Stimulated activated CD4-positive, alpha-beta T cell treated with anti-CD3 and anti-CD28 coated beads, TNF-alpha, amount 100 ng/mL, for 4 hours (primary cell): Measurements from ENCODE around the gene AKAP14.
"Not testable (repeated sequence)": the region's sequence is repeated elsewhere in the genome, so short reads cannot be mapped to it uniquely, and the experiment has no call there.

ENCODE experiments used
- DNase-seq, 3 experiments: peaks; one replicate each; pipeline ENCODE4 v3.0.0-alpha.2; 2020; ENCODE audit warnings: low read depth in 3 of 3

The AKAP14 gene

DNA sequence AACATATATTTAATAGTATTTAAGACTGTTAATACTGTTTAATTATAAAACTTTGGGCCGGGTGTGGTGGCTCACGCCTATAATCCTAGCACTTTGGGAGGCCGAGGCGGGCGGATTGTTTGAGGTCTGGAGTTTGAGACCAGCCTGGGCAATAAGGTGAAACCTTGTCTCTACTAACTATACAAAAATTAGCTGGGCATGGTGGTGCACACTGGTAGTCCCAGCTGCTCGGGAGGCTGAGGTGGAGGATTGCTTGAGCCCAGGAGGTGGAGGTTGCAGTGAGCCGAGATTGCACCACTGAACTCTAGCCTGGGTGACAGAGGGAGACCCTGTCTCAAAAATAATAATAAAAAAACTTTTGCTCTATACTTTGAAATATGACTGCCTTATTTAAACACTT is 26.7 kb downstream of the AKAP14 start:
- not testable (repeated sequence) for DNase-seq

DNA sequence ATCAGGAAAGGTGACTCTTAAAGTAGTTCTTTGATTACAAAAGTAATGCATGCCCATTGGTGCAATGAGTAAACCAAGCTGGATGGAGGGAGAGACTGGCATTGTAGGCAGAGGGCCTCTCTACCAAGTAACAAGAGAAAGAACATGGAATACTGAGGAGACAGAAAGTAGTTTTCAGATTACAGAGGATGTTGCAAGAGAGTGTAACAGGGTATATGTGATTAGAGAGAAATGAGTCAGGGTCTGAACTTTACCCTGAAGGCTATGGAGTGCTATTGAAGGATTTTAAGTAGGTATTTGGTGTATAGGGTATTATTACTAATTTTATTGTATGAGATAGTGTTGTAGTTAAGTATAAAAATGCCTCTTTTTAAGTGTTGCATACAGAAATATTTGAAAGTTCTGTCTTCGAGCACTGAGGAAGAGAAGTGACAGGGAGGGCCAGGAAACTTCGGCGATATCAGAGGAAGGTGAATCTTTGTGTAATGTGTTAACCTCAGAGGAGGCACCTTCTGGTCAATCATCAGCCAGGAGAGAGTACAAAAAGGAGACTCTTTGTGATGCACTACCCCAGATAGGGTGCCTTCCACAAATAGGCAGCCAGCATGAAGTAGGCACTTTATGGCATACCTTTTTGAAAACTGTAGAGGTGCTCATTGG is 39.7 kb downstream of the AKAP14 start:
- no peak for DNase-seq

- no peak for DNase-seq
Observed at GRCh38 chrX:119941336-119941735, 45.6 kb downstream of the AKAP14 start.

DNA sequence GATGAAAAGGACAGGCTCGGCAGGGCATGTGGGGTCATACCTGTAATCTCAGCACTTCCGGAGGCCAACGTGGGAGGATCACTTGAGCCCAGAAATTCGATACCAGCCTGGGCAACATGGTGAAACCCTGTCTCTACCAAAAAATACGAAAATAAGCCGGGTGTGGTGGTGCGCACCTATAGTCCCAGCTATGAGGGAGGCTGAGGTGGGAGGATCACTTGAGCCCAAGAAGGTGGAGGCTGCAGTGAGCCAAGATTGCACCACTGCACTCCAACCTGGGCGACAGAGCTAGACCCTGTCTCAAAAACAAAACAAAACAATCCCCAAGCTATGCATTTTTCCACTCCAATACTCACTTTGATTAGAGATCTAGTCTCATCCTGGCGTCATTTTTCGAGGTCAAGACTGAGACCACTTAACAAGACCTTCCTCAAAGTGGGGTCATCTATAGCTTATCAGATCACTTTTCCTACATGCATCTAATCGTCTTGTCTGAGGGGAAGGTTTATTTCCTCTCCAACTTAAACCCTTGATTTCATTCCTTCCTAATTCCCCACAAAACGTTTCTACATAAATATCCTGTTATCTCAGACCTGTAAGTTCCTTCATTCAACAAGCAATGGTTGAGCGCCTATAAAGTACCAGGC is 46.6 kb downstream of the AKAP14 start:
- DNase-seq: no peak

GRCh38 chrX:119942831-119943184 is 47.1 kb downstream of the AKAP14 start:
- no peak for DNase-seq

DNA sequence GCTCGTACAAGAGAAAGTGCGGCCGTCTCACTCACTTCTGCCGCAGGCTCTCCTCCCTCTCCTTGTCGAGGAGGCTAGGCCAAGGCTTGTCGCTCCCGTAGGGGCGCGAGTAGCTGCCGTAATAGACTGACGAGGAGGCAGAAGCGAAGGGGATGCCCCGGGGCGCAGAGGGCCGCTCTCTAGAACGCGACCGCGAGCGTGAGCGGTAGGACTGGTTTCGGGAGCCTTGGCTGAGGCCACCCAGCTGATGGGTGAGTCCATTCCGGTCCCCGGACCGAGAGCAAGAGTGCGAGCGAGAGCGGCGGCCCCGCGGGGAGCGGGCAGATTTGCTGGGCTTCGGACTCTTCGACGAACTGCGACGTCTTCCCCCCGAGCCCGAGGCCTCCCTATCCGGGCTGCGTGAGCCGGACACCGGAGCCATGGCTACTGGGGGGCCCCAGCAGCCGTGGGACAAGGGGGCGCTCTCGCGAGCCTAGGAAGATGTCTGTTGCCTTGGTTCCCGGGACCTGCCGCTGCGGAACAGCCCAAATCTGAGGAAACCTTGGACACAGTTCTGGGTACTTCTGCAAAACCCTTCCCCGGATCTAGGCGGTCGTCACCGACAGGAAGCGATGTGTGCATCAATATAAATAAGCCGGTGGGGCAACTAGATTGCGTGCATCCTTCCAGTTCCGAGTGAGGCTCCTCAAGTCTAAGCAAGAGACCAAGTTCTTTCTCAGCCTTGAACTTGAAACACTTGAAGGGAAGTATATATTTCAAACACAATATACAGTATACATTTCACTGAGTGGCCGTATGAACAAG is 47.7 kb downstream of the AKAP14 start, which contains the start of gene NKAP:
TSS of gene NKAP (minus strand) at position 567 of the 804 bp plus-strand sequence. CDS start at position 421, 146 bp downstream.
- DNase-seq: peak; percentile 48 to 70 (median 57)

DNA sequence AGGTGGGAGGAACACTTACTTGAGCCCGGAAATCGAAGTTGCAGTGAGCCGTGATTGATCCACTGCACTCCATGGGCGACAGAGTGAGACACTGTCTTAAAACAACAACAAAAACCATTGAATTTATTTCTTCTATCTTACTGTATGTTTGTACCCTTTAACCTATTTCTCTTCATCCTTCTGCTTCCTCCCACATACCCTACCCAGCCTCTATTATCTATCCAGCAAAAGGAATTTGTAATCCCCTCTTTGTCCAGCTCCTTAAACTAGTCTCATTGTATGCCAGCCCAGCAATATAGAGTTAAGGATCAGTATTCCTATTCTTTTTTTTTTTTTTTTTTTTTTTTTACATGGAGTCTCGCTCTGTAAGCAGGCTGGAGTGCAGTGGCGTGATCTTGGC is 49.8 kb downstream of the AKAP14 start:
- no peak for DNase-seq

DNA sequence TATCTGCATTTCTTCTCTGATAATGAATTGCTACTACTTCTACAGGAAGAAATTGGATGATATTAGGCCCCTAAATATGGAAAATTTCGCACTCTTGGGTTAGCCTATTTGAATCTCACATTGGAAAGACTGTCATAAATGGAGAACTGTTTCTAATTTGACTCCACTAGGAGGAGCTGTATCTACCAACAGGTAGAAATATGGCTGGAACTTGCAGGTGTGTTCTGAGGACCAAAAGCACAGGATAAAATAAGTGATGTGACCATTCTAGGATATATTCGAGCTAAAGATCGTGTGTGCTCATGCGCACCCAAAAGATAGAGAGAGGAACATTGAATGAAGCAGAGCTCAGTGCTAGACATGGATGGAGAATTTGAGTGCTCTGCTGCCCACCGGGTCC is 52.7 kb downstream of the AKAP14 start:
- no peak for DNase-seq

GRCh38 chrX:119954374-119954773 is 58.7 kb downstream of the AKAP14 start:
- no peak for DNase-seq

- not testable (repeated sequence) for DNase-seq
Observed at GRCh38 chrX:119955807-119956570, 60.3 kb downstream of the AKAP14 start.

DNA sequence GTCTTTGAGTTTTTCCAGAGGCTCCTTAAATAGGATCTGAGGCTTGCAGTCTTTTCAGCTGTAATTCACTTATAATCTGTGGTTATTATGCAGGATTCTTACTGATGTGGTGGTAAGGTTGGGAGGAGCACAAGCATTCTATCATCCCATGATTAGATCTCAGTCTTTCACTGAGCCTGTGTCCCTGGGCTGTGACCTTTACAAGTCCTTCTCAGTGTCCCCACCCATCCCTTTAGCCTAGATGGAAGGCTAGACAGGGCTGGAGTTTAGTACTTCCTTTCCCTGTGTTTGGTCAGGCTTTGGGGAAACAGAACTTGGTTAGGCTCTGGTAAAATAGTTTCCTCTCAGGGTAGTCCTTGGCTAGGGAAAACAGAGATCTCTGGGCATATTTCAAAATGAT is 64.9 kb downstream of the AKAP14 start:
- DNase-seq: no peak

GRCh38 chrX:119966837-119967236 is 71.1 kb downstream of the AKAP14 start:
- DNase-seq: not testable (repeated sequence)
